ENCODE results near the gene MACO1. TPM values are rescaled to one million over a fixed set of nuclear protein-coding genes. Genes with fewer than 3 reads are reported as not detected.

The MACO1 gene
- total RNA-seq, 2 donors from 2014 or later = 17.7 to 28.2 TPM

GRCh38 chr1:25425098-25426085, 5.3 kb upstream of the MACO1 start:
- no peaks in the 10 kb centered on the region for H3K36me3 ChIP-seq
- no peaks in the 10 kb centered on the region for H3K27me3 ChIP-seq
- no peak overlapping the region for H3K4me3 ChIP-seq
- no peaks in the 10 kb centered on the region for H3K4me1 ChIP-seq
- no peak for TF ChIP-seq CTCF (IDR thresholded peaks at IDR 0.05)
- no peaks in the 10 kb centered on the region for H3K9me3 ChIP-seq
- H3K27ac ChIP-seq = peak overlapping the region; percentile 55
- H3K9ac ChIP-seq (ENCODE audit: low read depth in 2 of 2, low read length in 2 of 2) = peak overlapping the region in 1 of 2 donors; percentile 38
- peak; percentile 69 for DNase-seq
- intact Hi-C loops (cut with DNase I) = no loop called here

- DNase-seq = no peak
- Histone ChIP-seq H3K9me3 (no peaks in the 10 kb centered on the region), H3K4me3 (no peak overlapping the region), H3K9ac (ENCODE audit: low read depth in 2 of 2, low read length in 2 of 2) (no peak overlapping the region), H3K27me3 (no peaks in the 10 kb centered on the region), H3K36me3 (no peaks in the 10 kb centered on the region), H3K27ac (no peak overlapping the region), H3K4me1 (no peaks in the 10 kb centered on the region)
- no peak for TF ChIP-seq CTCF (IDR thresholded peaks at IDR 0.05)
- intact Hi-C loops (cut with DNase I) = no loop called here
These were observed 3.0 kb upstream of the MACO1 start for GRCh38 chr1:25427696-25428095.

GRCh38 chr1:25428475-25429166, 2.1 kb upstream of the MACO1 start:
- H3K36me3 ChIP-seq = no peaks in the 10 kb centered on the region
- peaks cover 4% of the 10 kb centered on the region for H3K4me1 ChIP-seq
- no peaks in the 10 kb centered on the region for H3K27me3 ChIP-seq
- intact Hi-C loops (cut with DNase I) = no loop called here
- DNase-seq = no peak
- no peak overlapping the region for H3K27ac ChIP-seq
- no peak overlapping the region for H3K4me3 ChIP-seq
- no peak for TF ChIP-seq CTCF (IDR thresholded peaks at IDR 0.05)
- no peak overlapping the region for H3K9ac ChIP-seq (ENCODE audit: low read depth in 2 of 2, low read length in 2 of 2)
- no peaks in the 10 kb centered on the region for H3K9me3 ChIP-seq

GRCh38 chr1:25430967-25431881, 527 bp downstream of the MACO1 start:
- no peaks in the 10 kb centered on the region for H3K36me3 ChIP-seq
- H3K9ac ChIP-seq (ENCODE audit: low read depth in 2 of 2, low read length in 2 of 2) = peak overlapping the region; percentile 84 to 94
- intact Hi-C loops (cut with DNase I) = no loop called here
- peak overlapping the region; percentile 84 for H3K27ac ChIP-seq
- DNase-seq = peak; percentile 36
- H3K4me1 ChIP-seq = peaks cover 6% of the 10 kb centered on the region
- peak overlapping the region; percentile 84 for H3K4me3 ChIP-seq
- H3K27me3 ChIP-seq = no peaks in the 10 kb centered on the region
- H3K9me3 ChIP-seq = no peaks in the 10 kb centered on the region
- no peak for TF ChIP-seq CTCF (IDR thresholded peaks at IDR 0.05)
